SK-MEL-5 (cell line): Measurements from ENCODE around the gene FBXW12. TPM values are rescaled to one million over a fixed set of nuclear protein-coding genes. Genes with fewer than 3 reads are reported as not detected.
"Not testable (repeated sequence)": the region's sequence is repeated elsewhere in the genome, so short reads cannot be mapped to it uniquely, and the experiment has no call there.

Source experiments
- DNase-seq: peaks from one replicate; pipeline ENCODE4 v3.0.0-alpha.2; 2016; ENCODE audit warnings: low read depth, low spot score
- in situ Hi-C: cut with HindIII; loops from 2 replicates; pipeline ENCODE4 v1.10.0; 2016; ENCODE audit warnings: low sequenced_read_pairs, high pct_unique_total_duplicates, low pct_unique_long_range_greater_than_20kb
- total RNA-seq: library from RNA; depleted of rRNA; stranded (reverse); fragments of >200 nt; shearing (Covaris generic); gene quantifications from 2 replicates; pipeline ENCODE4 v1.2.3, GENCODE V29; 2014

The FBXW12 gene
- total RNA-seq, 1 experiment from 2014 or later, result not detected

DNA sequence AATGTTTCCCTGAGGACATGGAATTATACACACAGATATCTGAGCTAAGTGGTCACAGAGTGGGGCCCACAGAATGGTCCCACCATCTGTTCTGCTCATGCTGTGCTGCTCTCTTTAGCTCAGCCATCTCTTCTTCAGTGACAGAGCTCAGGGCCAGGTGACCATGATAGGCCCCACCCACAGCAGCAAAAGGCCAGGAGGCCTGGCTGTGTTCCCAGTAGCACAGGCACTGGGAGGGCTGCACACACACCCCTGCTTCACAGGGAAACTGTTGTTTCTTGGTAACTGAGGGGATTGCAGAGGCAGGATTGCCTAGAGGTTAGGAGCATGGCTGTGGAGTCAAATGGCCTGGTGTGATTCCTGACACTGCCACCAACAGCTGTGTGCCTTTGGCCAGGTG, 4.8 kb upstream of the FBXW12 start:
- DNase-seq, result peak; percentile 35
- in situ Hi-C loops, result no loop called here

- in situ Hi-C loops, result no loop called here
- DNase-seq, result peak; percentile 9
Measured at GRCh38 chr3:48369693-48370332, 2.2 kb upstream of the FBXW12 start.

DNA sequence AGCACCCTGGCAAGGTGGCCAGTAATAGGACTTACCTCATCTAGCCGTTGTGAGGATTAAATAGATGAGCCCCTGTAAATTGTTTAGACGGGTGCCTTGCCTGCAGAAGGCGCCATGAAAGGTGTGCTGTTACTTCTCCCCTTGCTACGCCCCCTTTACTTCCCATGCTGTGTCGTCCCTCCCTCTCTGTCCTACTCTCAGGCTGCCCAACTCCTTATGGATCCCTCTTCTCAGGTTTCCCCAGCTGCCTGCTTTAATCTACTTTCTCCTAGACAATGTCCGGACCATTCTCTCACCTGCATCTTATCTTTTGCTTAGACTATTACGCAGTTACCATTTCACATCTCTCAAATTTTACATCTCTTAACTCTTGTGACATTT, 1.7 kb upstream of the FBXW12 start:
- in situ Hi-C loops, result no loop called here
- DNase-seq, result no peak

GRCh38 chr3:48372377-48372770, 355 bp downstream of the FBXW12 start:
- in situ Hi-C loops, result no loop called here
- DNase-seq, result no peak

DNA sequence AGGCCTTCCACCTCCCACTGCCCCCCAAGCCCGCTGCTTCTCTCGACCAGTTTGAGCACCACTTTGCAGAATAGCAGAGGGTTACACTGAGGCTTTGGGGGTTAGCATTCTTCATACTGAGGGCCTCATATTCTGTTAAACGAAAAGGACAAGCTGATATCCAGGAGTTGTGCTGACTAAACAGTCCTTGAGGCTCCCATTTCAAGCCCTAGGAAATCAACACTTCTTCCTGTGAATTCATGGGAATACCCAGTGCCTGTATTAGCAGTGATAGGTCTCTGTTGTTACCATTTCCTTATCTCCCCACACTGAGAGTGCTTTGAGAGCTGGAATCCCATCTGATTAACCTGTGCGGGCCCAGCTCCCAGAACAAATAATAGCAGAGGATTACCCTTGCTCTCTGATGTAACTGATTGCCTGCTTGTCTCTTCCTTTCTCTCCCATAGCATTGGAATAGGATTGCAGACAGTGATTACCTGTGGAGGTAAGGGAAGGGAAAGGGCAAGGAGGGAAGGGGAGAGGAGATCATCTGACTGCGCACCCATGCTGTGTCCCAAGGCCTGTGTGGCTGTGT, 930 bp downstream of the FBXW12 start:
- no peak for DNase-seq
- in situ Hi-C loops, result no loop called here

- in situ Hi-C loops, result no loop called here
- DNase-seq, result no peak
Measured at GRCh38 chr3:48387634-48388033, 15.6 kb downstream of the FBXW12 start.

DNA sequence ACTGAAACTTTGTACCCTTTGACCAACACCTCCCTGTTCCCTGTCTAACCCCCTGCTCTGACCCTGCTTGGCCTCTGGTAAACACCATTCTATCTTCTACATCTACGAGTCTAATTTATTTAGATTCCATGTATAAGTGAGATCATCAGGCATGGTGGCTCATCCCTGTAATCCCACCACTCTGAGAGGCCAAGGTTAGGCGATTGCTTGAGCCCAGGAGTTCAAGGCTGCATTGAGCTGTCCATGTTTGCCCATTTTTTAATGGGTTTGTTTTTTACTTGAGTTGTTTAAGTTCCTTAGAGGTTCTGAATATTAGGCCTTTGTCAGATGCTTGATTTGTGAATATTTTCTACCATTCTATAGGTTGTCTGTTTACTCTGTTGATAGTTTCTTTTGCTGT, 16.9 kb downstream of the FBXW12 start:
- in situ Hi-C loops, result no loop called here
- DNase-seq, result no peak

- DNase-seq, result no peak
- in situ Hi-C loops, result no loop called here
Measured at GRCh38 chr3:48394391-48394790, 22.4 kb downstream of the FBXW12 start.

GRCh38 chr3:48395714-48396113, 23.7 kb downstream of the FBXW12 start:
- no peak for DNase-seq
- in situ Hi-C loops, result no loop called here

DNA sequence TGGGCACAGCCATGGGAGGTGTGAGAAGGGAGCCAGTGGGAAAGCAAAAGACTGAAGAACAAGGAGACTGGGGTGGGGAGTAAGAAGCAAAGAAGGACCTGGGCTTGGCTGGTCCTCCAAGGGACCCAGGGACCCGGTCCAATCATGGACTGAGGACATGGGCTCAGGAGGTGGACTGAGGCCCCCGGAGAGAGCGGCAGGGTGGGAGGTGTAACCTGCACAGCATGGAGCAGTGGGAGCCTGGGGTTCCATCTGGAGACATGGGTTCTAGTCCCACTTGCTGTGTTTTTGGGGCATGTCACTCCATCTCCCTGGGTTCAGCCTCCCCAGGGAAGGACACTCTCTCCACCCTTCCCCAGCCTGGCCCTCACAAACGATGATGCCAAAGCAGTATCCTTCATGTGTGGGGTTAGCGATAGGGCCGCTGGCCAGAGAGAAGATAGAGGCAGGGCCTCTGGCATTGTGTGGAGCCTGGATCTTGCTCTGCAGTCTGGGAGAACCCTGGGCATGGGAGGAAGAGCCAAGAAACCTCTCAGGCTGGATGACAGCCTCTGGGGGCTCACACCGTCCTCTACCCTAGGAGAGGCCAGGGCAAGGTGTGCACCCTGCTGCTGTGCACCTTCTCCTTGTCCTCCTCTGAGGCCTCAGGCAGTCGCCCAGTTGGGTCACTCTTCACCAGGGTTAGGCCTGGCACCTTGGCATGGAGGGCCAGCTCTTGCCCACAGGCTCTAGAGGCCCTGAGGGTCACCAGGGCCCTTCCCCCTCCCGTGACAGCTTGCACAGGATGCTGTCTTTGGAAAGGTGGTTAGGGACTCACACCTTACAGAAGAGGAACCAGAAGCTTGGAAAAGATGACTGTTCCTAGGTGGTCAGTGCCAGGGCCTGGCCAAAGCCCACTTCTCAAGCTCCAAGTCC, 26.0 kb downstream of the FBXW12 start:
- in situ Hi-C loops, result no loop called here
- no peak for DNase-seq

DNA sequence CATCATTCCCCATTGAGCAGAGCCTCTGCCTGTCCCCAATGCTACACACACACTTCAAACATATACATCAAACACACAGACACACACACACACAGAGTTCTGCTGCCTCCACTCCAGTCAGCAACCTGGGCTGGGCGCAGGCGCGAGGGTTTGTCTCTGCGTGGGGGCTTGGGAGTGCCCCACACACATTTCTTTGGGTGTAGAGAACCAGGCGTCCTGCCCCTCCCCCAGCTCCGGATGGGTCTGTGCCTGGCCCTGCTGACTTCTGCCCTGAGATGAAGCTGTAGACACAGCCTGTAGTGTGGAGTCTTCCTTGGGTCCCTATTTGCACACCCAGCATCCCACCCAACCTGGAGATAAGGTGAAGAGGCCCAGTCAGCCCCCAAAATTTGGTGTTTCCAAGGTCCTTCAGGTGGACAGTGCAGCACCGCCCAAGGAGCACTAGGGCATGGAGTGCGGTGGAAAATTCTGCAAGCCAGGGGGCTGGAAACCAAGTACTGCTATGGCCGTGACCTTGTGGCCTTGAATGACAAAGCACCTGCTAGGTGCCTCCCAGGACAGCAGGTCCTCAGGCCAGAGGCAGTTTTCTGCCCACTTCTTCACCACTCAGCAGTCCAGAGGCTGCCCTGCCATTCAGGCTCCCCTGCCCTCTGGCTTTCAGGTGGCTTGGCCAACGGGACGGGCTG, 26.8 kb downstream of the FBXW12 start:
- no peak for DNase-seq
- in situ Hi-C loops, result no loop called here

- DNase-seq, result no peak
- in situ Hi-C loops, result no loop called here
Measured at GRCh38 chr3:48399387-48400172, 27.6 kb downstream of the FBXW12 start.

DNA sequence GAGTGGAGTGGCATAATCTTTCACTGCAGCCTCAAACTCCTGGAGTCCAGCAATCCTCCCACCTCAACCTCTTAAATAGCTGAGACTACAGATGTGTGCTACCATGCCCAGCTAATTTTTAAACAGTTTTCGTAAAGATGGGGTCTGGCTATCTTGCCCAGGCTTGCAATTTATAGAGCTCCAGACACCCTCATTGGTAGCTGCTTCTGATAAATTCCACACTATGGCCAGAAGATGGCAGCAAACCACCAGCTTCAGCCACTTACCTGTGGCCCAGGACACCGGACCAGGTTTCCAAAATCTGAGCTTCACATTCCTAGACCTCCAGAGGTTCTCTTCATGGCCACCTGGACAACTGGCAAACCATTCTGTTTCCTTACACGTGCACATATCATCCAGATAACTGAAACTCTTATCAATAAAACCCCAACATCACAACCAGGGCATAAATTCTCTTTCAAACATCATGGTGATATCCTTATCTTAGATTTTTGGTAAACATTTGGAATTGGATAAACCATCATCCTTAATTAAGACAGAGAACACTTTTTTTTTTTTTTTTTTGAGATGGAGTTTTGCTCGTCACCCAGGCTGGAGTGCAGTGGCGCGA, 28.9 kb downstream of the FBXW12 start:
- DNase-seq, result peak; percentile 84
- in situ Hi-C loops, result no loop called here

- in situ Hi-C loops, DNase-seq: not testable (repeated sequence)
Measured at GRCh38 chr3:48401434-48401901, 29.4 kb downstream of the FBXW12 start.

DNA sequence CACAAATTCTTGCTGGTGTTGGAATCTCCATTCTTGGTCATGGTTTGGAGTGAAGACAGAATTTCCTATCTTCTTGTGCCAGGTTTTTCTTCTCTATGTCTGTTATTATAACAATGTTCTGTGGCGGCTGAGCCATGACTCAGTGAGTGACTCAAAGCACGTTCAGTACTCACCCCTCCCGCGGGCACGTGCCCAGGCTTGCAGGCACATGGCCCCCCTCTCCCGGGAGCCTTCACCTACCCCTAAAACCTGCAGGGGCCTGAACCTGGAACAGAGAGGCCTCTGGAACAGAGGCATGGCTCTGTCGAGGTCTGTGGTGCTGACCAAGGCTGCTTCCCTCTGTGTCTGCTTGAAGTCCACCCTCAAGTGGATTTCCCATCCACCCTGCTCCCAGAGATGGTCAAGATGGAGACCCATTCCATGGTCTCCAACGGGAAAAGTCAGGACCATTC, 30.3 kb downstream of the FBXW12 start:
- in situ Hi-C loops, result no loop called here
- DNase-seq, result peak; percentile 6

GRCh38 chr3:48402907-48403306, 30.9 kb downstream of the FBXW12 start:
- in situ Hi-C loops, result no loop called here

More at GRCh38 chr3:48402907-48403306, 30.9 kb downstream of the FBXW12 start:
- no peak for DNase-seq
